ENCODE measurements around the gene MMP11. TPM values are rescaled to one million over a fixed set of nuclear protein-coding genes. Genes with fewer than 3 reads are reported as not detected.

Gene MMP11
- total and polyA plus RNA-seq, 2 of the 4 experiments (the other 2 are of a cell fraction), result 2.2 to 6.0 TPM

- Histone ChIP-seq H3K14ac (replicated peaks; ENCODE audit: low read depth, low read length) (no peak overlapping the region), H2BK15ac (ENCODE audit: low read depth, low read length) (no peak overlapping the region), H2BK20ac (ENCODE audit: low read depth, low read length) (no peak overlapping the region), H3K4me2 (ENCODE audit: low read depth, low read length) (no peak overlapping the region), H4K5ac (ENCODE audit: low read depth, low read length) (no peak overlapping the region), H3K4me1 (ENCODE audit: control insufficient read depth, insufficient read depth, low read length) (no peaks in the 10 kb centered on the region), H3K79me1 (ENCODE audit: low read depth in 1 of 2, low read length in 2 of 2) (peaks cover 4 to 19% of the 10 kb centered on the region in 2 experiments; a peak in 3 of 4 replicates), H4K8ac (ENCODE audit: low read depth in 2 of 2, low read length in 2 of 2) (no peak overlapping the region), H3K9me1 (ENCODE audit: insufficient read depth, low read length) (peaks cover 5% of the 10 kb centered on the region), H2BK5ac (ENCODE audit: low read depth, low read length, poor library complexity, severe bottlenecking) (no peak overlapping the region), H2BK120ac (ENCODE audit: low read depth, low read length) (no peak overlapping the region), H3K27ac (ENCODE audit: insufficient read depth, low read length) (no peak overlapping the region), H2AFZ (replicated peaks; ENCODE audit: low read length, poor library complexity) (no peak overlapping the region), H3K56ac (ENCODE audit: extremely low read depth, insufficient read depth, low read length) (no peak overlapping the region), H3K4me3 (ENCODE audit: insufficient read depth, low read depth, low read length) (no peak overlapping the region), H3K9me3 (ENCODE audit: control insufficient read depth, insufficient read depth, low read length) (peaks cover 4% of the 10 kb centered on the region; the same call in 1 of the 2 replicates), H2AK5ac (ENCODE audit: low read depth, low read length) (no peak overlapping the region), H3K36me3 (ENCODE audit: control insufficient read depth, insufficient read depth, low read length) (peaks cover 31% of the 10 kb centered on the region), H2AK9ac (replicated peaks; ENCODE audit: low read depth, low read length, poor library complexity) (no peak overlapping the region), H4K20me1 (ENCODE audit: insufficient read depth, low read length) (no peaks in the 10 kb centered on the region), H3K4ac (ENCODE audit: low read depth, low read length) (no peak overlapping the region), H3K18ac (ENCODE audit: low read depth, low read length) (no peak overlapping the region), H3K27me3 (ENCODE audit: control insufficient read depth, insufficient read depth, low read length) (no peaks in the 10 kb centered on the region), H4K91ac (ENCODE audit: insufficient read depth, low read depth, low read length) (no peak overlapping the region), H3K23ac (ENCODE audit: low read depth, low read length) (no peak overlapping the region), H3K9ac (ENCODE audit: low read depth, low read length) (no peak overlapping the region)
- ATAC-seq (ENCODE audit: low read depth), result no peak
- TF ChIP-seq MAFK (IDR thresholded peaks at IDR 0.05; ENCODE audit: low read depth, low read length) (no peak), POLR2A (IDR thresholded peaks at IDR 0.05; ENCODE audit: low read depth, low read length) (no peak), MXI1 (IDR thresholded peaks at IDR 0.05; ENCODE audit: borderline replicate concordance, low read depth, low read length) (no peak), RCOR1 (IDR thresholded peaks at IDR 0.05; ENCODE audit: insufficient replicate concordance, low read length) (no peak), CTCF (conservative IDR thresholded peaks at IDR 0.05; ENCODE audit: low read depth, low read length) (no peak), BHLHE40 (IDR thresholded peaks at IDR 0.05; ENCODE audit: low read depth, low read length) (no peak), NFE2L2 (IDR thresholded peaks at IDR 0.05; ENCODE audit: low read depth, low read length) (no peak), SMC3 (IDR thresholded peaks at IDR 0.05; ENCODE audit: low read depth, low read length) (no peak), MAZ (IDR thresholded peaks at IDR 0.05; ENCODE audit: borderline replicate concordance, low read depth, low read length) (no peak), FOS (IDR thresholded peaks at IDR 0.05; ENCODE audit: low read depth, low read length) (no peak), ELK1 (IDR thresholded peaks at IDR 0.05; ENCODE audit: borderline replicate concordance, low read depth, low read length) (no peak), CHD1 (IDR thresholded peaks at IDR 0.05; ENCODE audit: low read depth, low read length) (no peak), RFX5 (IDR thresholded peaks at IDR 0.05; ENCODE audit: low read depth, low read length) (no peak), RAD21 (IDR thresholded peaks at IDR 0.05; ENCODE audit: low read length) (no peak), USF2 (IDR thresholded peaks at IDR 0.05; ENCODE audit: low read depth, low read length) (no peak), CEBPB (IDR thresholded peaks at IDR 0.05; ENCODE audit: low read depth, low read length) (no peak)
- dilution Hi-C loops (cut with HindIII; ENCODE audit: low sequenced_read_pairs, unreplicated experiment) (no loop called here), intact Hi-C loops (cut with micrococcal nuclease) (no loop called here), in situ Hi-C loops (cut with MboI; ENCODE audit: low sequenced_read_pairs) (no loop called here)
- no TSS peak for BruUV-seq (replicated peaks)
- WGBS, 2 experiments (ENCODE audit: extremely low coverage in 2 of 2, insufficient read length in 1 of 2), result 100% methylated on average over 4 of the region's 14 CpGs; no CpG with 5 or more reads in 1 of the 2 experiments
- CTCF ChIA-PET, result interaction anchor here (1.2 kb wide), 1 partner anchor 15 kb away, joined by 4 read pairs; no protein-coding TSS in a partner anchor
- no peak for DNase-seq
- POLR2A ChIA-PET (ENCODE audit: unreplicated experiment), result no interaction called here
These were observed 28.2 kb upstream of the MMP11 start for GRCh38 chr22:23744485-23744884.

Measured in IMR-90 (cell line).